ENCODE data around the gene TM9SF1.

The TM9SF1 gene

GRCh38 chr14:24160499-24160849, 34.8 kb downstream of the TM9SF1 start:
- TF ChIP-seq CTCF (IDR thresholded peaks at IDR 0.05; ENCODE audit: low read depth, low read length) (no peak), EZH2phosphoT487 (IDR thresholded peaks at IDR 0.05; ENCODE audit: low read depth) (no peak)
- Histone ChIP-seq H3K27me3 (ENCODE audit: low read depth, low read length) (no peaks in the 10 kb centered on the region), H3K36me3 (replicated peaks; ENCODE audit: low read depth, low read length) (peaks cover 54% of the 10 kb centered on the region), H3K4me3 (ENCODE audit: low read length) (no peak overlapping the region), H3K27ac (ENCODE audit: low read length) (peak overlapping the region; percentile 72), H4K20me1 (ENCODE audit: insufficient read depth, low read length) (no peaks in the 10 kb centered on the region), H2AFZ (ENCODE audit: low read depth, low read length) (no peak overlapping the region), H3K9me3 (ENCODE audit: insufficient read depth, low read length) (no peaks in the 10 kb centered on the region), H3K4me1 (ENCODE audit: low read length) (peaks cover 15% of the 10 kb centered on the region), H3K4me2 (ENCODE audit: low read length) (peak overlapping the region; percentile 42), H3K79me2 (ENCODE audit: low read length) (peaks cover 20% of the 10 kb centered on the region), H3K9ac (ENCODE audit: low read length) (peak overlapping the region; percentile 47; the same call in 1 of the 2 replicates)

GRCh38 chr14:24159777-24160498, 35.3 kb downstream of the TM9SF1 start:
- no peak overlapping the region for H2AFZ ChIP-seq (ENCODE audit: low read depth, low read length)
- no peak overlapping the region for H3K4me2 ChIP-seq (ENCODE audit: low read length)
- H3K4me1 ChIP-seq (ENCODE audit: low read length): peaks cover 15% of the 10 kb centered on the region
- H3K4me3 ChIP-seq (ENCODE audit: low read length): no peak overlapping the region
- peaks cover 54% of the 10 kb centered on the region for H3K36me3 ChIP-seq (replicated peaks; ENCODE audit: low read depth, low read length)
- no peaks in the 10 kb centered on the region for H4K20me1 ChIP-seq (ENCODE audit: insufficient read depth, low read length)
- no peak for TF ChIP-seq EZH2phosphoT487 (IDR thresholded peaks at IDR 0.05; ENCODE audit: low read depth)
- H3K27ac ChIP-seq (ENCODE audit: low read length): peak overlapping the region; percentile 72
- no peak overlapping the region for H3K9ac ChIP-seq (ENCODE audit: low read length)
- H3K79me2 ChIP-seq (ENCODE audit: low read length): peaks cover 20% of the 10 kb centered on the region
- H3K9me3 ChIP-seq (ENCODE audit: insufficient read depth, low read length): no peaks in the 10 kb centered on the region
- H3K27me3 ChIP-seq (ENCODE audit: low read depth, low read length): no peaks in the 10 kb centered on the region

- peaks cover 15% of the 10 kb centered on the region for H3K4me1 ChIP-seq (ENCODE audit: low read length)
- H2AFZ ChIP-seq (ENCODE audit: low read depth, low read length): no peak overlapping the region
- H3K4me3 ChIP-seq (ENCODE audit: low read length): no peak overlapping the region
- TF ChIP-seq CTCF (IDR thresholded peaks at IDR 0.05; ENCODE audit: low read depth, low read length) (no peak), EZH2phosphoT487 (IDR thresholded peaks at IDR 0.05; ENCODE audit: low read depth) (no peak)
- peaks cover 12% of the 10 kb centered on the region for H3K79me2 ChIP-seq (ENCODE audit: low read length)
- H3K9me3 ChIP-seq (ENCODE audit: insufficient read depth, low read length): no peaks in the 10 kb centered on the region
- H3K27me3 ChIP-seq (ENCODE audit: low read depth, low read length): no peaks in the 10 kb centered on the region
- peaks cover 39% of the 10 kb centered on the region for H3K36me3 ChIP-seq (replicated peaks; ENCODE audit: low read depth, low read length)
- H3K4me2 ChIP-seq (ENCODE audit: low read length): no peak overlapping the region
- H4K20me1 ChIP-seq (ENCODE audit: insufficient read depth, low read length): no peaks in the 10 kb centered on the region
- no peak overlapping the region for H3K27ac ChIP-seq (ENCODE audit: low read length)
- H3K9ac ChIP-seq (ENCODE audit: low read length): no peak overlapping the region
These were observed 37.9 kb downstream of the TM9SF1 start for GRCh38 chr14:24157331-24157730.

- TF ChIP-seq EZH2phosphoT487 (IDR thresholded peaks at IDR 0.05; ENCODE audit: low read depth) (no peak), CTCF (IDR thresholded peaks at IDR 0.05; ENCODE audit: low read depth, low read length) (no peak)
- Histone ChIP-seq H4K20me1 (ENCODE audit: insufficient read depth, low read length) (no peaks in the 10 kb centered on the region), H3K4me2 (ENCODE audit: low read length) (no peak overlapping the region), H2AFZ (ENCODE audit: low read depth, low read length) (no peak overlapping the region), H3K36me3 (replicated peaks; ENCODE audit: low read depth, low read length) (peaks cover 37% of the 10 kb centered on the region), H3K4me3 (ENCODE audit: low read length) (no peak overlapping the region), H3K9ac (ENCODE audit: low read length) (no peak overlapping the region), H3K79me2 (ENCODE audit: low read length) (peaks cover 7% of the 10 kb centered on the region), H3K4me1 (ENCODE audit: low read length) (peaks cover 10% of the 10 kb centered on the region), H3K27me3 (ENCODE audit: low read depth, low read length) (no peaks in the 10 kb centered on the region), H3K9me3 (ENCODE audit: insufficient read depth, low read length) (no peaks in the 10 kb centered on the region), H3K27ac (ENCODE audit: low read length) (no peak overlapping the region)
These were observed 38.4 kb downstream of the TM9SF1 start for GRCh38 chr14:24156840-24157239.
